Central memory CD8-positive, alpha-beta T cell (primary cell): Measurements from ENCODE around the gene SLF1.

Experiments
- ATAC-seq: fragments of 150-1000 bp; cut with Tn5 transposase; replicated peaks from 2 replicates; pipeline ENCODE4 v1.10.0; 2022; ENCODE audit warnings: mild to moderate bottlenecking, moderate FRiP score, moderate number of reproducible peaks; ENCODE audit not compliant: poor library complexity, severe bottlenecking; ENCODE audit errors: extremely low read depth
- DNase-seq, 2 donors: peaks; one replicate each; pipeline ENCODE4 v3.0.0; 2021; ENCODE audit warnings: low spot score in 2 of 2
- H3K27ac Mint-ChIP-seq: one replicate; pipeline ENCODE4 v1.8.0; 2022; ENCODE audit warnings: low read depth, mild to moderate bottlenecking, moderate library complexity, mixed read lengths
- H3K27me3 Mint-ChIP-seq: one replicate; pipeline ENCODE4 v1.8.0; 2022; ENCODE audit warnings: mixed read lengths
- H3K36me3 Mint-ChIP-seq: one replicate; pipeline ENCODE4 v1.8.0; 2022; ENCODE audit warnings: mild to moderate bottlenecking, moderate library complexity, mixed read lengths; ENCODE audit not compliant: insufficient read depth
- H3K4me1 Mint-ChIP-seq: one replicate; pipeline ENCODE4 v1.8.0; 2022; ENCODE audit warnings: mixed read lengths
- H3K4me3 Mint-ChIP-seq: one replicate; pipeline ENCODE4 v1.8.0; 2022; ENCODE audit warnings: mild to moderate bottlenecking, moderate library complexity, mixed read lengths
- H3K9me3 Mint-ChIP-seq: one replicate; pipeline ENCODE4 v1.8.0; 2022; ENCODE audit warnings: mixed read lengths

SLF1 gene

GRCh38 chr5:94699562-94699961 lies 81.1 kb downstream of the SLF1 start:
- DNase-seq = no peak
- H3K36me3 Mint-ChIP-seq = peaks cover 1% of the 10 kb centered on the region
- H3K27me3 Mint-ChIP-seq = no peaks in the 10 kb centered on the region
- peaks cover 7% of the 10 kb centered on the region for H3K4me1 Mint-ChIP-seq
- ATAC-seq = no peak
- H3K4me3 Mint-ChIP-seq = no peak overlapping the region
- no peaks in the 10 kb centered on the region for H3K9me3 Mint-ChIP-seq
- H3K27ac Mint-ChIP-seq = peak overlapping the region; percentile 51

- H3K27ac Mint-ChIP-seq = no peak overlapping the region
- H3K9me3 Mint-ChIP-seq = no peaks in the 10 kb centered on the region
- no peaks in the 10 kb centered on the region for H3K27me3 Mint-ChIP-seq
- no peak overlapping the region for H3K4me3 Mint-ChIP-seq
- peak; percentile 52 for ATAC-seq
- no peak for DNase-seq
- H3K4me1 Mint-ChIP-seq = peaks cover 7% of the 10 kb centered on the region
- H3K36me3 Mint-ChIP-seq = peaks cover 1% of the 10 kb centered on the region
Observed at GRCh38 chr5:94700592-94700991, 82.1 kb downstream of the SLF1 start.

GRCh38 chr5:94702729-94703128 lies 84.3 kb downstream of the SLF1 start:
- Mint-ChIP-seq H3K9me3 (no peaks in the 10 kb centered on the region), H3K27ac (no peak overlapping the region), H3K36me3 (peaks cover 1% of the 10 kb centered on the region), H3K4me3 (no peak overlapping the region), H3K27me3 (no peaks in the 10 kb centered on the region), H3K4me1 (peaks cover 7% of the 10 kb centered on the region)
- no peak for DNase-seq
- no peak for ATAC-seq

- Mint-ChIP-seq H3K4me3 (no peak overlapping the region), H3K27me3 (no peaks in the 10 kb centered on the region), H3K9me3 (no peaks in the 10 kb centered on the region), H3K36me3 (peaks cover 7% of the 10 kb centered on the region), H3K4me1 (peaks cover 4% of the 10 kb centered on the region), H3K27ac (no peak overlapping the region)
- ATAC-seq (no peak), DNase-seq (no peak)
Observed at GRCh38 chr5:94705427-94705826, 87.0 kb downstream of the SLF1 start.

GRCh38 chr5:94707359-94707758 lies 88.9 kb downstream of the SLF1 start:
- DNase-seq = no peak
- Mint-ChIP-seq H3K9me3 (no peaks in the 10 kb centered on the region), H3K36me3 (peaks cover 14% of the 10 kb centered on the region), H3K4me3 (no peak overlapping the region), H3K27me3 (no peaks in the 10 kb centered on the region), H3K27ac (no peak overlapping the region), H3K4me1 (no peaks in the 10 kb centered on the region)
- ATAC-seq = no peak

GRCh38 chr5:94709277-94709676 lies 90.8 kb downstream of the SLF1 start:
- Mint-ChIP-seq H3K4me1 (no peaks in the 10 kb centered on the region), H3K9me3 (no peaks in the 10 kb centered on the region), H3K27ac (no peak overlapping the region), H3K4me3 (no peak overlapping the region), H3K27me3 (no peaks in the 10 kb centered on the region), H3K36me3 (peaks cover 13% of the 10 kb centered on the region)
- DNase-seq = no peak
- no peak for ATAC-seq

GRCh38 chr5:94711785-94712184 lies 93.3 kb downstream of the SLF1 start:
- ATAC-seq (no peak), DNase-seq (no peak)
- Mint-ChIP-seq H3K36me3 (peaks cover 17% of the 10 kb centered on the region), H3K4me1 (no peaks in the 10 kb centered on the region), H3K27me3 (no peaks in the 10 kb centered on the region), H3K4me3 (no peak overlapping the region), H3K9me3 (no peaks in the 10 kb centered on the region), H3K27ac (no peak overlapping the region)

GRCh38 chr5:94715768-94716167 lies 97.3 kb downstream of the SLF1 start:
- Mint-ChIP-seq H3K4me1 (no peaks in the 10 kb centered on the region), H3K9me3 (no peaks in the 10 kb centered on the region), H3K4me3 (no peak overlapping the region), H3K27ac (no peak overlapping the region), H3K27me3 (no peaks in the 10 kb centered on the region), H3K36me3 (peaks cover 9% of the 10 kb centered on the region)
- no peak for ATAC-seq
- DNase-seq = no peak

- ATAC-seq (no peak), DNase-seq (no peak)
- Mint-ChIP-seq H3K4me3 (no peak overlapping the region), H3K27me3 (no peaks in the 10 kb centered on the region), H3K27ac (no peak overlapping the region), H3K36me3 (no peaks in the 10 kb centered on the region), H3K4me1 (no peaks in the 10 kb centered on the region), H3K9me3 (no peaks in the 10 kb centered on the region)
Observed at GRCh38 chr5:94725142-94725541, 106.7 kb downstream of the SLF1 start.

GRCh38 chr5:94731471-94731870 lies 113.0 kb downstream of the SLF1 start:
- Mint-ChIP-seq H3K4me3 (no peak overlapping the region), H3K27ac (no peak overlapping the region), H3K9me3 (no peaks in the 10 kb centered on the region), H3K36me3 (no peaks in the 10 kb centered on the region), H3K4me1 (no peaks in the 10 kb centered on the region), H3K27me3 (no peaks in the 10 kb centered on the region)
- ATAC-seq (no peak), DNase-seq (no peak)

GRCh38 chr5:94736498-94736897 lies 118.0 kb downstream of the SLF1 start:
- no peak overlapping the region for H3K27ac Mint-ChIP-seq
- H3K9me3 Mint-ChIP-seq = no peaks in the 10 kb centered on the region
- peaks cover 1% of the 10 kb centered on the region for H3K36me3 Mint-ChIP-seq
- no peak overlapping the region for H3K4me3 Mint-ChIP-seq
- no peaks in the 10 kb centered on the region for H3K4me1 Mint-ChIP-seq
- no peaks in the 10 kb centered on the region for H3K27me3 Mint-ChIP-seq
- no peak for ATAC-seq
- no peak for DNase-seq

- no peaks in the 10 kb centered on the region for H3K9me3 Mint-ChIP-seq
- no peak for ATAC-seq
- DNase-seq = no peak
- no peaks in the 10 kb centered on the region for H3K4me1 Mint-ChIP-seq
- H3K27ac Mint-ChIP-seq = no peak overlapping the region
- peaks cover 1% of the 10 kb centered on the region for H3K36me3 Mint-ChIP-seq
- no peaks in the 10 kb centered on the region for H3K27me3 Mint-ChIP-seq
- H3K4me3 Mint-ChIP-seq = no peak overlapping the region
Observed at GRCh38 chr5:94740286-94740685, 121.8 kb downstream of the SLF1 start.

GRCh38 chr5:94742852-94743251 lies 124.4 kb downstream of the SLF1 start:
- no peak for ATAC-seq
- Mint-ChIP-seq H3K4me1 (no peaks in the 10 kb centered on the region), H3K9me3 (no peaks in the 10 kb centered on the region)

GRCh38 chr5:94744906-94745305 lies 126.4 kb downstream of the SLF1 start:
- no peaks in the 10 kb centered on the region for H3K4me1 Mint-ChIP-seq
- no peaks in the 10 kb centered on the region for H3K27me3 Mint-ChIP-seq
- DNase-seq = no peak
- no peak for ATAC-seq
- no peak overlapping the region for H3K4me3 Mint-ChIP-seq
- peaks cover 1% of the 10 kb centered on the region for H3K36me3 Mint-ChIP-seq
- H3K27ac Mint-ChIP-seq = no peak overlapping the region
- H3K9me3 Mint-ChIP-seq = no peaks in the 10 kb centered on the region

More at GRCh38 chr5:94742852-94743251, 124.4 kb downstream of the SLF1 start:
- H3K27ac Mint-ChIP-seq = no peak overlapping the region
- no peaks in the 10 kb centered on the region for H3K27me3 Mint-ChIP-seq
- H3K36me3 Mint-ChIP-seq = peaks cover 1% of the 10 kb centered on the region
- no peak for DNase-seq
- H3K4me3 Mint-ChIP-seq = no peak overlapping the region
